Putamen (tissue), 1 donor: ENCODE data around the gene KIF18B.

Experiments used
- DNase-seq: peaks from one replicate; pipeline ENCODE4 v3.0.0-alpha.2; 2016; ENCODE audit warnings: low spot score

KIF18B gene

GRCh38 chr17:44905006-44906000, 42.3 kb downstream of the KIF18B start:
- DNase-seq = no peak

GRCh38 chr17:44904001-44904984, 43.3 kb downstream of the KIF18B start:
- DNase-seq = no peak

- no peak for DNase-seq
Observed at GRCh38 chr17:44903012-44903685, 44.4 kb downstream of the KIF18B start.

- DNase-seq = no peak
Observed at GRCh38 chr17:44902135-44902760, 45.3 kb downstream of the KIF18B start.

GRCh38 chr17:44901411-44901921, 46.1 kb downstream of the KIF18B start:
- no peak for DNase-seq

GRCh38 chr17:44900894-44901293, 46.7 kb downstream of the KIF18B start:
- DNase-seq = no peak

GRCh38 chr17:44899074-44899782, 48.3 kb downstream of the KIF18B start, which contains the start of gene EFTUD2:
TSS of gene EFTUD2 (minus strand) at chr17:44899445. CDS start at chr17:44894521, 4,924 bp downstream.
- DNase-seq = peak; percentile 87

- no peak for DNase-seq
Observed at GRCh38 chr17:44898768-44899073, 48.9 kb downstream of the KIF18B start.

GRCh38 chr17:44894642-44895041, 52.9 kb downstream of the KIF18B start:
- DNase-seq = no peak

- DNase-seq = no peak
Observed at GRCh38 chr17:44892250-44892649, 55.3 kb downstream of the KIF18B start.

GRCh38 chr17:44889003-44889402, 58.6 kb downstream of the KIF18B start:
- DNase-seq = no peak

- no peak for DNase-seq
Observed at GRCh38 chr17:44887971-44888954, 59.3 kb downstream of the KIF18B start.

- no peak for DNase-seq
Observed at GRCh38 chr17:44887016-44887415, 60.6 kb downstream of the KIF18B start.

- no peak for DNase-seq
Observed at GRCh38 chr17:44884941-44885340, 62.6 kb downstream of the KIF18B start.

GRCh38 chr17:44881145-44881544, 66.4 kb downstream of the KIF18B start:
- no peak for DNase-seq

GRCh38 chr17:44880062-44880461, 67.5 kb downstream of the KIF18B start:
- DNase-seq = no peak

GRCh38 chr17:44879376-44879775, 68.2 kb downstream of the KIF18B start:
- DNase-seq = no peak

- no peak for DNase-seq
Observed at GRCh38 chr17:44878627-44879221, 68.8 kb downstream of the KIF18B start.

- no peak for DNase-seq
Observed at GRCh38 chr17:44877121-44877520, 70.5 kb downstream of the KIF18B start.
